GM21576 (cell line): Measurements from ENCODE around the gene FLNB.

Source experiments
- ATAC-seq: cut with Tn5 transposase; IDR thresholded peaks from one replicate; pipeline ENCODE4 v1.9.1; 2021; ENCODE audit warnings: mild to moderate bottlenecking, moderate library complexity; ENCODE audit not compliant: unreplicated experiment

FLNB gene

DNA sequence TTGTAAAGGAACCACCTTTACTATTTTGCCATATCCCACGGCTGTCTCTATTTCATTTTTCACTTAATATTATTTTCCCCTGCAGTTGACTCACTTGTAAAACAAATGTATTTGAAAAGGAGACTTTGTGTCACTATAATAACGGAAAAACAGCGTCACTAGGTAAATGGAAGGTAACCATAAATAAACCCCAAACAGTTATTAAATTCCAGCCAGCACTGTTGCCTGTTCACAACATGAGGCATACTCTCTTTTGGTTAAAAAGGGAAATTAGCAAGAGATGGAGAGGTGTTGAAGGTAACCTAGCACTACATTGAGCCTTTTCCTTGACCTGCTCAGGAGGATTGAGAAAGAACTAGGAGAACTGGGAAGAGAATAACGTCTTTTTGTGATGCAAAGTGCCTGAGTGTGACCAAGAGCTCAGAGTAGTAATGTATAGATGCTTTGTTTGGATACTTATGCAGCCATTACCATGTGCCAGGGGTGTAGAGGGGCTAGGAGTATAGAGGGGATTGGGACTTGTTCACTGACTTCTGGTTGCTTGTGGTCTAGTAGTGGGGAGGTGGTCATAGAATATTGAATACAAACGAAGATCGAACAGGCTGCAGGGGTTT is 19.6 kb downstream of the FLNB start:
- no peak for ATAC-seq

DNA sequence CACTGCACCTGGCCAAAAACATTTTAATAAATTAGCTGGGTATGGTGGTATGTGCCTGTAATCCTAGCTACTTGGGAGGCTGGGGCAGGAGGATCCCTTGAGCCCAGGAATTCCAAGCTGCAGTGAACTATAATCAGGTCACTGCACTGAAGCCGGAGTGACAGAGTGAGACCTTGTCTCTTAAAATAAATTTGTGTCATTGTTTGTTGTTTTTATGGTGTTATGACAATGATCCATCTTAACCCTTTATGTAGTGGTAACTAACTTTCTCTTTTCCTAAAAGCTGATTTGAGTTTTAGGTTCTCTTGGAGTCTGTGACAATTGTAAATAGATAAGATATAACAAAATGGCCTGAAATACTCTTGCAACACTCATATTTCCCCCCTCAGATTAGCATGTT is 20.7 kb downstream of the FLNB start:
- no peak for ATAC-seq

DNA sequence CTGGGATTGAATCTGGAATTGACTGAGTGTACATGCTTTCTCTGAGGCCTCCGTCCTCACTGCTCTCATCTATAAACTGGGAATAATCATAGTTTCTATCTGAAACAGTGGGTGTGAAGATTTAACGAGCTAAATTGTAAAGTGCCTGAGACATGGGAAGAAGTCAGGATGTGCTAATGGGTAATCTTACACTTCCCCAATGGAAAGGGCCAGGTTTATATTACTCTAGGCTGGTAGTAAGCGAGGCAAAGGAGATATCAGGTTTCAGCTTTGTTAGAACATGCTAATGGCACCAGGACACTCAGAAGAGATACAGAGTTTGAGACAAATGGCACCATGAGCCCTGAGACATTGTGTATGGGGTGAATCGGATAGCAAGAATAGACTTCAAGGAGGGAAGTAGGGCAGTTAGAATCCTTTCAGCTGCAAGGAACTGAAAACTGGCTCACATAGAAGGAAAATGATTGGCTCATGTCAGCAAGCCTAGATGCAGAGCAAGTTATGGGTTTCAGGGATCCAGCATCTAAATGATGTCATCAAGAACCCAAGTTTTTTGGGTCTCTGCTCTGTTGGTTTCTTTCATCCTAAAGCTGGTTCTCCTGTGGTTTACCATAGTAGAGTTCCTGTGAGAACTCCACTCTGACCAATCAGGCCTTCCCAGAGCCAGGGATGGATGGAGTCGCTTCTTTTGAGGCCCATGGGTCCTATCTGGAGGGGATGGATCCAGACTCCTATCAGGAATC is 21.8 kb downstream of the FLNB start:
- ATAC-seq: no peak

DNA sequence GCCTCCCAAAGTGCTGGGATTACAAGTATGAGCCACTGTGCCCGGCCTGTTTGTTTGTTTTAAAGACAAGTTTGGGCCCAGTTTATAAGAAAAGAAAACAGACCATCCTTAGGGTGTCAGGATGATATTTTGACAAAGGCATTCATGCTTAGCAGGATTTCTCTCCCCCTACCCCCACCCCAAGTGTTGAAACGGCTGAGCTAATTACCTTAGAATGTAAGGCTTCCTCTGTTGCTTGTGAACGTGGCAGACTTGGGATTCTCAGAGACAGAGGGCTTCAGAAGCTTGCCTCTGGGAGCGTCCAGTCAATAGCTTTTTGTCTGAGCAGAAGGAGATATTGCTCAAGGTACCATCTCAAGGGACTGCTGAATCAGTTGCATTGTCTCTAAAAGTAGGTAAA is 24.0 kb downstream of the FLNB start:
- ATAC-seq: no peak

DNA sequence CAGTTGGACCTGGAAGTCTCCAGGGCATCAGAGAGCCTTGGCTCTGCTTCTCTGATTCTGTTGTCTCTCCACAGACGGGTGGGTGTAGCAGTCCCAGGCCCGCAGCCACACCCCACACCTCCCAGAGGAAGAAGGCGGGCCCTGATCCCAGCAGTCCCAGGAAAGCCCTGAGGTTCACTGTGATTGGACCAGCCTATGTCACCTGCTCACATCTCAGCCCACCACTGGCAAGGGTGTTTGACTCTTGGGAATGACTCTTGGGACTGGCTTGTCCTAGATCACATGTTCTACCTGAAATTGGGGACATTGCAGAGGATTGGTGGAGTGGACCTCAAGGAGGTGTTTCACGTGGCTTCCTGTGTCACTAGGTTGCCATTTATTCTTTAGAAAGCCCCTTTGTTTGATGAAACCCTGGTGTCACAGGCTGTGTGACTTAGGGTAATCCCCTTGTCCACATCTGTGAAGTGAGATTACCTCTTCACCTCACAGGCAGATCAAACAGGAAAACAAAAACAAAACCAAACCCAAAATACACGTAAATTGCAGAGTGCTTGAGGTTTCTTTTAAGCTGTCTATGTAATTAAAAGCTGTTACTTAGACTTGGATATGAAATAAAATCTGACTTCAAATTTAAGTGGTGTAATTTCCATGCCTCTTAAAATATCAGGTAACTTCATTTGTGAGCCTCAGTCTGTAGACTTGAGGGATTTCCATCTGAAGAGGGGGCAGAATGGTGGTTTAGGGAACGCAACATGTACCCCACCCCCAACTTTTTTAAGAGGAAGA is 26.7 kb downstream of the FLNB start:
- ATAC-seq: peak; percentile 97

DNA sequence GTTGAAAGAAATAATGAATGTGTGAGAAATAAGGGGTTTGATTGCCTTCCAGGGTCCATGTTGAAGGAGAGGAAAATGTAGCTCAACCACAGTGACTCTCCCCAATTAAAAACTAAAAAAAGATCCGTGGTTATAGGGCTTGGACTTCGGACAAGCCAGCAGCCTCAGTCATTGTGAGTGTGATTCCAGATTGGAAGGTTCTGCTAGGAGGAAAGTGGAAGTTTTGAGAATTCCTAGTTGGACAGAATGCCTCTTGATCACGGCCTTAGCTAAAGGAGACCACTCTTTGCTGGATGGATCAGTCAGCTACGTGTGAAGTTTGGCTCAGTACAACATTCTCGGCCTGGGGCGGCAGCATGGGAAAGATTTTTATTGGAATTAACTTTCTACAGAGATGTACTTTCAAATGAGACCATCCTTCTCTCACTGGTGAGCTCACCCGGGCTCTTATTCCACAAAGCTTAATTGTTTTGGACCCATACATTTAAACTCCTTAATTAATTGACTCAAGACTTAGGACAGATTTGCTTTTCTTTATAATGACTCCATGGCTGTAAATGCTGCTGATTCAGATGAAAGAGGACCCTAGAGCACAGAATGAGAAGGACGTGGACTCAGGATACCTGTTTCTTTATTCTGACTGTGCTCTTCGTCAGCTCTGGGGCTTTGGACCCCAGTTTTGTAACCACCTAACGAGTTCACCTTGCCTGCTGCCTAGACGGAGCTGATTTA is 27.5 kb downstream of the FLNB start:
- ATAC-seq: no peak

DNA sequence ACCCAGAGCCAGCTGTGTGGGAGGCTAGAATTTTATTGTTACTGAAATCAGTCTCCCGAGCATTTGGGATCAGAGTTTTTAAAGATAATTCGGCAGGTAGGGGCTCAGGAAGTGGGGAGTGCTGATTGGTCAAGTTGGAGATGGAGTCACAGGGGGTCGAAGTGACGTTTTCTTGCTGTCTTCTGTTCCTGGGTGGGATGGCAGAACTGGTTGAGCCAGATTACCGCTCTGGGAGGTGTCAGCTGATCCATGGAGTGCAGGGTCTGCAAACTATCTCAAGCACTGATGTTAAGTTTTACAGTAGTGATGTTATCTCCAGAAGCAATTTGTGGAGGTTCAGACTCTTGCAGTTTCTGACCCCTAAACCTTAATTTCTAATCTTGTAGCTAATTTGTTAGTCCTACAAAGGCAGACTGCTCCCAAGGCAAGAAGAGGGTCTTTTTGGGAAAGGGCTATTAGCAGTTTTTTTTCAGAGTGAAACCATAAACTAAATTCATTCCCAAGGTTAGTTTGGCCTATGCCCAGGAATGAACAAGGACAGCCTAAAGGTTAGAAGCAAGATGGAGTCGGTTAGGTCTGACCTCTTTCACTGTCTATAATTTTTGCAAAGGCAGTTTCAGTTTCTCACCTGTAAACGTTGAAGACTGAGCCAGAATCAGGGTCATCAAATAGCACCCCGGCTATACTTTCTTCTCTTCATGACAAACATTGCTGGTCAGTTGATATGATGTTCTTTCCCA is 28.2 kb downstream of the FLNB start:
- no peak for ATAC-seq

DNA sequence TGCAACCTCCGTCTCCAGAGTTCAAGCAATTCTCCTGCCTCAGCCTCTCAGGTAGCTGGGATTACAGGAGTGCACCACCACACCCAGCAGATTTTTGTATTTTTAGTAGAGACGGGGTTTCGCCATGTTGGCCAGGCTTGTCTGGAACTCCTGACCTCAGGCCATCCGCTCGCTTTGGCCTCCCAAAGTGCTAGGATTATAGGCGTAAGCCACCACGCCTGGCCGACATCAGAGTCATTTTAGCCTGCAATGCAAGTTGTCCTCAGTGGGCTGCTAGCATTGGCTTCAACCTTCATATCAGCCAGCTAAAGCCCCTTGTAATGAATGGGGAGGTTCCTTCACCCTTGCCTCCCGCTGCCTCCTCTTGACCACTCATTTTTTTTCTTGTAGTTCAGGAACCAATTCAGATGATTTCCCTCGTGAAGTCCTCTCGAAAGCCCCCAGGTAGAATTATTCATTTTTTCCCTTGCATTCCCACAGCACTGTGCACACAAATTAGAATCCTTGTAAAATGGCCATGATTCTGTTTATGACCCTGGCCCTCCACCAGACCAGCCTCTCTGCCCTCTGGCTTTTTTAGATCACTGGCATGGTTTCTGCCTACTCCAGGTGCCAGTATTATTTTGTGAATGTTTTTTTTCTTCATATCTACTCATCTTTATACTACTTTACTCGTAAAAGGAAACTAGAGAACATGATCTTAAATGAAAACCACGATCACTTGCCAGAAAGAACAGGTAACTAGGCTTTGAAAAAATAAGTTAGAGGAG is 29.1 kb downstream of the FLNB start:
- no peak for ATAC-seq

DNA sequence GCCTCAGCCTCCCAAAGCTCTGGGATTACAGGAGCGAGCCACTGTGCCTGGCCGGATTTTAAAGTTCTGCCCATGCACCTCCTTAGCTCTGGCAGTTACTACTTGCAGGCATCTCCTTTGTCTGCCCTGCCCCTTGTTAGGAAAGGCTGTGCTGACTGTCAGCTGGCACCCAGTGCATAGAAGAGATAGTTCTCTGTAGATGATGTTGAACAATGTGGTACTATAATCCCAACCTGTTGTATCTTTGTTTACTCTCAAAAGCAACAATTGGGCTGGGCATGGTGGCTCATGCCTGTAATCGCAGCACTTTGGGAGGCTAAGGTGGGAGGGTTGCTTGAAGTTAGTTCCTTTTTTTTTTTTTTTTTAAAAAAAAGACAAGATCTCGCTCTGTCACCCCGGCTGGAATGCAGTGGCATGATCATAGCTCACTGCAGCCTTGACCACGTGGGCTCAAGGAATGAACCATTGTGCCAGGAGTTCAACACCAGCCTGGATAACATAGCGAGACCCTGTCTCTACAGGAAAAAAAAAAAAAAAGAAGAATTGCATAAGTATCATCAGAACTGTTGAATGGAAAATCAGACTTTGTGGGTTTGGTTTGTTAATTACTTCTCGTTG is 30.6 kb downstream of the FLNB start:
- no peak for ATAC-seq

DNA sequence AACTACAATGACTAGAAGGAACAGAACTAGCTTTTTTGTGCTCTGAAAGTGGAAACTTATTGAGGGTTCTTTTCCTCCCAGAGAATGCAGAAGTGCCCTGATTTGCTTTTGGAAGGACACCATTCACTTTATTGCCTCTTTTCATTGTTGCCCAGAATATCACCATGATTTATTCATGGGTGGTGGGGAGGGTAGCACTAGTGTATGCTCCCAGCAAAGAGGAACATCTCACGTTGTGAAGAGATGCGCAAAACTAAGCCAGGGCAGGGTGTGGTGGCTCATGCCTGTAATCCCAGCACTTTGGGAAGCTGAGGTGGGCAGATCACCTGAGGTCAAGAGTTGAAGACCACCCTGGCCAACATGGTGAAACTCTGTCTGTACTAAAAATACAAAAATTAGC is 31.4 kb downstream of the FLNB start:
- no peak for ATAC-seq

DNA sequence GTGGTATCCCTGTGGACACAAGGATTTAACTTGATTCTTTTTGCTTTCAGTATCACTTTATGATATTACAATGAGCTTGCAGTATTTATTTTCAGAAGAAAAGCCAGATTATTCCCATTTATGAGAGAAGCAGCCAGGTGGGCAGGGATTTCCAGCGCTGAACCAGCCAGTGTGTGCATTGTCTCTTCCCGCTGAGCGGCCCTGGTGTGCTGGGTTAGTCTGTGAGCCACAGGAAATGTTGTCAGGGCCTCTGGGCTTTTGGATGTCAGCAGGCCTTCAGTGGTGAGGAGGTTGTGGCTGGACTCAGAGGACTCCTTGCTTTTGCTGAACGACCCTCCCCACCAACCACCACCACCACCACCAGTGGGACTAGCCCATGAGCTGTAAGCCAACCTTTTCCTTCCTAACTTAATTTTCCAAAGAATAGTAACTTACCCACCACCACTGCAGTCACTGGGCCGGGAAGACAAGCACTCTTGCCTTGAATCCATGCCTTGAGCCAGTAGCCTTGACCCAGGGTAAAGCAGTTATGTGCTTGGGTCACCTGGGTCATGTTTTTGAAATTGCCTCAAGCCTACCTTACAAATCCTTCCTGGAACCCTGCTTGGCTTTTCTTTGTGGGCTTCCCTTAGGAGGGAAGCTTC is 33.1 kb downstream of the FLNB start:
- ATAC-seq: peak; percentile 19

DNA sequence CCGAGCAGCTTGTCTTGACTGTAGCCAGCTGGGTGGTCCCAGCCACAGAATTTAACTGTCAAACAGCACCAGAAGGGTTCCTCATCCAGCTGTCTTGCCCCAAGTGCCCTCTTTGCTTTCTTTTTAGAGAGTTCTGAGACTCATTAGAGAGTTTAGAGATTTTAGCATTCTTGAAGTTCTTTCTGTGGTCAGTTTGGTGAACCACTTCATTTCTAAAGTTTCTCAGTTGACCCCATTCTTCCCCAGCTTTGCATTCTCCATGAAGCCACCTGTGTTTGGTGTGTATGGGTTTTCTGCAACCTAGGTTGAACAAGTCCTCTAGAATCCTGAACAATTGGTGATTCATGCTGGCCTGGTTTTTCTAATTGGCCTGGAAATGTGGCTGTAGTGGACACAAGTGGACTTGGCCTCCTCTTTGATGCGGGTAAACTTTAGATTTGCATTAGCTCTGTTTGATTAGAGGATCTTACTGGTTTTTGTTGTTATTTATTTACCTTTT is 33.7 kb downstream of the FLNB start:
- ATAC-seq: peak; percentile 82

DNA sequence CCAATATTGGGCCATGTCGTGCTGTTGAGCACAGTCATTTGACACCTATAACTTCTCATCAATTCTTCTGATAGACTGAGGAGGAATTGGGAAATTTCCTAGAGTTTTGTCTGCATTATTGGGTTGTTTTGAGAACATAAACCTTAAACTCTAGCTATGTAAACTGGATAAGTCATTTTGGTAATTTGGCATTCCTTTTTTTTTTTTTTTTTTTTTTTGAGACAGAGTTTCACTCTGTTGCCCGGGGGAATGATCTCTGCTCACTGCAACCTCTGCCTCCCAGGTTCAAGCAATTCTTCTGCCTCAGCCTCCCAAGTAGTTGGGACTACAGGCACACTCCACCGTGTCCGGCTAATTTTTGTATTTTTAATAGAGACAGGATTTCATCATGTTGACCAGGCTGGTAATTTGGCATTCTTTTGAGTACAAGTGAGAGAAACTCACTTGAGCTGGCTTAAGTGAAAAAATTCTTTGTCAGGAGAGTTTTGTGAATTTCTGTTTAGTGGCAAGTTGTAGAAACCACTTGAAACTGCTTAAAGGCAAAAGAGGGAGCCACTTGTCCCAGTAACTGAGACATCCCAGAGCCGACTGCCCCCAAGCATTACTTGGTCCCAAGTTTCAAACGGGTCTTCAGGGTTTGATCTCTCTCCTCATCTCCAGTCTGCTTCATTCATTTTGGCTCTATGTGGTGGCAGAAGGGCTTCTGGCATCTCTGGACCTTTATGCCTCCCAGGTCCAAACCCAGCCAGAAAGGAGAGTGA is 34.9 kb downstream of the FLNB start:
- no peak for ATAC-seq

DNA sequence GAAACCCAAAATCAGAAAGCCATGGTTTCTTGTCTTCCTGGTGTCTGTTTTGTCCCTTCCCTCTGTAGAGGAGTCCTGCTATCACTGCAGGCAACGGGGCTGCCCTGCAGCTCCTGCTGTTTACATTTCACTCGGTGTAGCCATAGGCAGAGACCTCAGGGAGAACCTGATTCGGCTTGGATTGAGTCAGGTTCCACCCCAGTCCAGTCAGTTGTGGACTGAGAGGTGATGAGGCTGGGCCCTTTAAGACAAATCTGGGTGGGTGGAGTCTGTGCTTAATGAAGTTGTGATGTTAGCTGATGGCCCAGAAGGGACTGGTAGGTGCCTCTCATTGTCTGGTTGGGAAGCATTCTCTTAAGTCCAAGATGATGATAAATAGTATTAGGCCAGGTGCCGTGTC is 35.7 kb downstream of the FLNB start:
- ATAC-seq: no peak

DNA sequence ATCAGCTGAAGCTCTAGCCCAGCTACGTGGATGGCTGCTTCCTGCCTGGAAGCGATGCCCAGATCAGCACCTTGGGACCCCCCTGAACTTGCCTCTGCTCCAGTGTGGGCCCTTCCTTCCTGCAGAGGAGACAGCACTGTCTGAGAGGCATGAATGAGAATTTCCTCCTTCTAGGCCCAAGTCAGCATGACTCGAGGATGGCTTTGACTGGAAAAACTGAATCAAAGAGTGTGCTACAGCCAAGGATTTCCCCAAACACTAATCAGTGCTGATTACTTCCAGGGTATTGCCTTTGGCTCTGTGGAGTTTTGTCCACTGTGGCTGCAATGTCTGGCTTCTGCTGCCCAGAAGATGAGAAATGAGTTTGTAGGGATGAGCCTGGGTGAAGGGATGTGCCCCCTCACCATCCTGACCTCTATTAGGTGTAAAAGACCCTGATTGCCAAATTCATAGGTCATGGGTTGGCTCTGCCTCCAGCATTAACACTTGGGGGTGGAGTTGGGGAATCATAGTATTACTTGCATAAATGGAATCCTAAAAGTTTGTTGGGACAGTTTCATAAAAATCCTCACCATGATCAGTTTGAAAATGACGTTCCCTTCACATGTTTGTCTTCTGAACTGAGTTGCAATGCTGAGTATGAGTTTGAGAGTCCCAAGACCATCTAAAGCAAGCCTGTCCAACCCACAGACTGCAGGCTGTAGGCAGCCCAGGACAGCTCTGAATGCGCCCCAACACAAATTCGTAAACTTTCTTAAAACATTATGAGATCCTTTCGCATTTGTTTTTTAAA is 36.7 kb downstream of the FLNB start:
- no peak for ATAC-seq

DNA sequence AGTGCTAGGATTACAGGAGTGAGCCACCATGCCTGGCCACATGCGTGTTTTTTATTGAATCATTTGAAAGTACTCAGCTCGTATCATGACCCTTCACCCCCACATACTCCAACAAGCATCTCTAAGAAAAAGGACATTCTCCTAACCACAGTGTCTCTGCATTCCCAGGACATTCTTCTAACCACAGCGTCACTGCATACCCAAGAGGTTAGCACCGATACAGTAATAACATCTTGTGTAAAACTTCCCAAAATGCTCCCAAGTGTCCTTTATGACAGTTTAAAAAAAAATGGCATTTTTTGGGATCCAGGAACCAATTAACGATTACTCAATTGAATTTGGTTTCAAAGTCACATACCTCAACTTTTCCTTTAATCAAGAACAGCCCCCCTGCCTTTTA is 39.6 kb downstream of the FLNB start:
- no peak for ATAC-seq

DNA sequence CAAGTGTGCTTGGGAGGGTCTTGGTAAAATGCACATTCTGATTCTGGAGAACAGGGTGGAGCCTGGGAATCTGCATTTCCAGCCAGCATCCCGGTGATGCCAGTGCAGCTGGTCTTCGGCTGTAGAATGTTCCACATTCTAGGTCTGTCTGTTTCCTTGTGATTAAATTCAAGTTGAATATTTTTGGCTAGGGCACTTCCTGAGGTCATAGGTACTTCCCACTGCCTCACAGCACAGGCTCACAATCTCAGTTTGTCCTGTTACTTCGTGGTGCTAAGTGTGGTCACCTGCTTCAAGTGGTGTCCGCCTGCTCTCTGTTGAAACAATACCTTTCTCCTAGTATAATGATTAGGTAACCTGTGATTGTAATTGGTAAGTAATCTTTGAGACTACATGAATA is 40.1 kb downstream of the FLNB start:
- ATAC-seq: no peak
